Panc1 (cell line): ENCODE results near the gene SNRNP48. TPM values are rescaled to one million over a fixed set of nuclear protein-coding genes. Genes with fewer than 3 reads are reported as not detected.

Experiments used
- ATAC-seq: fragments of 200-7000 bp; cut with Tn5 transposase; 2 replicates; pipeline ENCODE4 v1.9.1; 2020; ENCODE audit warnings: mild to moderate bottlenecking, moderate library complexity
- BruUV-seq: library from RNA; stranded (reverse); fragments of 400-500 nt; replicated peaks from 2 replicates; lab custom pipeline; 2021; lab: Mats Ljungman, UMichigan
- CTCF ChIA-PET: fragments of 300-600 bp; sonication (Branson Sonifier 250); formaldehyde crosslinking; loops from one replicate; lab custom pipeline; 2022; ENCODE audit warnings: antibody characterized with exemption; lab: Charles Lee
- POLR2A ChIA-PET: fragments of 300-600 bp; sonication (Branson Sonifier 250); formaldehyde crosslinking; loops from one replicate; lab custom pipeline; 2022; ENCODE audit warnings: antibody characterized with exemption; lab: Charles Lee
- DNase-seq: peaks from one replicate; pipeline ENCODE4 v3.0.0-alpha.2; 2010; ENCODE audit warnings: low read depth, low spot score
- H3K27ac ChIP-seq: 2 replicates; pipeline ENCODE4 v1.5.1; 2011; ENCODE audit warnings: mild to moderate bottlenecking, low read length, inconsistent platforms
- H3K27me3 ChIP-seq: fragments of 200-500 bp; sonication (Bioruptor generic); 2 replicates; pipeline ENCODE4 v1.6.0; 2014; ENCODE audit warnings: low read length, inconsistent platforms; ENCODE audit not compliant: control insufficient read depth, insufficient read depth
- H3K36me3 ChIP-seq: fragments of 200-500 bp; sonication (Bioruptor generic); 2 replicates; pipeline ENCODE4 v1.5.1; 2014; ENCODE audit warnings: inconsistent platforms, mild to moderate bottlenecking, low read length, moderate library complexity; ENCODE audit not compliant: control insufficient read depth, insufficient read depth
- H3K4me1 ChIP-seq: 2 replicates; pipeline ENCODE4 v1.5.1; 2011; ENCODE audit warnings: inconsistent platforms, mild to moderate bottlenecking, low read length, moderate library complexity; ENCODE audit not compliant: control insufficient read depth, insufficient read depth
- H3K4me3 ChIP-seq, 2 experiments: 2 replicates each; pipeline ENCODE4 v1.5.1; 2011 to 2012; ENCODE audit warnings: low read depth in 2 of 2, low read length in 2 of 2, mild to moderate bottlenecking in 2 of 2, inconsistent platforms in 1 of 2, moderate library complexity in 1 of 2
- H3K9me3 ChIP-seq: fragments of 200-500 bp; sonication (Bioruptor generic); 2 replicates; pipeline ENCODE4 v1.5.1; 2014; ENCODE audit warnings: low read depth, mild to moderate bottlenecking, inconsistent platforms, low read length, moderate library complexity; ENCODE audit not compliant: control insufficient read depth, insufficient read depth
- CTCF ChIP-seq: fragments of 450-650 bp; IDR thresholded peaks from 2 replicates; pipeline ENCODE4 v1.5.1; 2017; ENCODE audit warnings: mild to moderate bottlenecking
- POLR2AphosphoS5 ChIP-seq: IDR thresholded peaks from 2 replicates; pipeline ENCODE4 v1.6.1; 2012; ENCODE audit warnings: mild to moderate bottlenecking, low read depth, low read length, moderate library complexity
- SIN3A ChIP-seq: IDR thresholded peaks from 2 replicates; pipeline ENCODE4 v1.6.1; 2012; ENCODE audit warnings: low read depth, mild to moderate bottlenecking, low read length, moderate library complexity, borderline replicate concordance; ENCODE audit not compliant: insufficient read depth
- TCF7L2 ChIP-seq: IDR thresholded peaks from 2 replicates; pipeline ENCODE4 v1.6.1; 2011; ENCODE audit warnings: mild to moderate bottlenecking, low read depth, low read length, inconsistent platforms
- in situ Hi-C: cut with HindIII; loops from 2 replicates; pipeline ENCODE4 v1.10.0; 2016; ENCODE audit warnings: low sequenced_read_pairs, low pct_unique_long_range_greater_than_20kb
- intact Hi-C: fragments of 100-400 bp; cut with micrococcal nuclease; formaldehyde crosslinking; loops from one replicate; pipeline ENCODE4 v1.10.0; 2022; ENCODE audit not compliant: unreplicated experiment
- total RNA-seq: library from RNA; stranded (reverse); gene quantifications from one replicate; pipeline ENCODE4 v1.2.1, GENCODE V29; 2021; ENCODE audit not compliant: unreplicated experiment
- TF ChIP-seq, protein P1 (sequence below), 2 experiments: IDR thresholded peaks; 2 replicates each; pipeline ENCODE4 v1.6.1; 2011 to 2012; ENCODE audit warnings: low read depth in 2 of 2, control low read depth in 1 of 2, low read length in 1 of 2, mild to moderate bottlenecking in 1 of 2, moderate library complexity in 1 of 2; ENCODE audit not compliant: insufficient read depth in 1 of 2

SNRNP48 gene
- total RNA-seq, 1 experiment from 2014 or later = 10.7 TPM

- intact Hi-C loops (no loop called here), in situ Hi-C loops (no loop called here)
- no peak for ATAC-seq
- Histone ChIP-seq H3K36me3 (no peaks in the 10 kb centered on the region), H3K4me3 (no peak overlapping the region), H3K4me1 (peaks cover 4% of the 10 kb centered on the region), H3K9me3 (no peaks in the 10 kb centered on the region), H3K27ac (no peak overlapping the region), H3K27me3 (peaks cover under 1% of the 10 kb centered on the region; the same call in 1 of the 2 replicates)
- TF ChIP-seq POLR2AphosphoS5 (no peak), TCF7L2 (no peak), SIN3A (no peak)
- DNase-seq = no peak
- BruUV-seq = no TSS peak
- POLR2A ChIA-PET = no interaction called here
- CTCF ChIA-PET = no interaction called here
Observed at GRCh38 chr6:7550433-7550801, 39.6 kb upstream of the SNRNP48 start.

DNA sequence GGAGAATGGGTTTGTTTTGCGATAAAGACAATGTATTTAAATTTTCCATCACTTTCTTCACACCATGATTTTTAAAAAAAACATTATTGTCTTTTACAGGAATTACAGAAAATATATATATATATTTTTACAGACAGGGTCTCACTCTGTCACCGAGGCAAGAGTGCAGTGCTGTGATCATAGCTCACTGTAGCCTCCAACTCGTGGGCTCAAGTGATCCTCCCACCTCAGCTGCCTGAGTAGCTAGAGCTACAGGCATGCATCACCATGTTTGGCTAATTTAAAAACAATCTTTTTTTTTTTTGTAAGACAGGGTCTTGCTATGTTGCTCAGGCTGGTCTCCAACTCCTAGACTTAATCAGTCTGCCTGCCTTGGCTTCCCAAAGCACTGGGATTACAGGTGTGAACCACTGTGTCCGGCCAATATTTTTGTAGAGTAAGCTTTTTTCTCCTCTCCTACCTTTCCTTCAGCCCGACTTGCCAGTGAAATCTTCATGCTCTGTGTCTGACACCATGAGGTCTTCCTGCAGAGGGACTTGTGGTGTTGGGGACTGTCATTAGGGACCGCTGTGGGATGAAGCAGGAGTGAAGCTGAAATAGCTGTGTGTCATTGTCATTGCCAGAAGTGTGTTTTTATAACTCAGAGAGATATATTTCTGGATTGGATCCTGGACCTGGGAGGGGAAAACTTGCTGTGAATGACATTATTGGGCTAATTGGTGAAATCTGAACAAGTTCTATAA is 35.3 kb upstream of the SNRNP48 start:
- intact Hi-C loops (no loop called here), in situ Hi-C loops (no loop called here)
- H3K27me3 ChIP-seq = peaks cover 7% of the 10 kb centered on the region
- no peaks in the 10 kb centered on the region for H3K36me3 ChIP-seq
- no peaks in the 10 kb centered on the region; the same call in 1 of the 2 replicates for H3K4me1 ChIP-seq
- ChIA-PET CTCF (interaction anchor here (0.6 to 0.7 kb wide), 2 partner anchors 16 to 153 kb away, joined by 3 to 5 read pairs; no protein-coding TSS in a partner anchor), POLR2A (interaction anchor here (0.7 kb wide), 1 partner anchor 36 kb away, joined by 3 read pairs; no protein-coding TSS in a partner anchor)
- no peak overlapping the region for H3K4me3 ChIP-seq
- H3K9me3 ChIP-seq = no peaks in the 10 kb centered on the region
- ATAC-seq (no peak), DNase-seq (no peak)
- no TSS peak for BruUV-seq
- no peak overlapping the region for H3K27ac ChIP-seq
- TF ChIP-seq POLR2AphosphoS5 (no peak), SIN3A (no peak), CTCF (no peak), TCF7L2 (no peak)
- TF ChIP-seq, protein P1, sequence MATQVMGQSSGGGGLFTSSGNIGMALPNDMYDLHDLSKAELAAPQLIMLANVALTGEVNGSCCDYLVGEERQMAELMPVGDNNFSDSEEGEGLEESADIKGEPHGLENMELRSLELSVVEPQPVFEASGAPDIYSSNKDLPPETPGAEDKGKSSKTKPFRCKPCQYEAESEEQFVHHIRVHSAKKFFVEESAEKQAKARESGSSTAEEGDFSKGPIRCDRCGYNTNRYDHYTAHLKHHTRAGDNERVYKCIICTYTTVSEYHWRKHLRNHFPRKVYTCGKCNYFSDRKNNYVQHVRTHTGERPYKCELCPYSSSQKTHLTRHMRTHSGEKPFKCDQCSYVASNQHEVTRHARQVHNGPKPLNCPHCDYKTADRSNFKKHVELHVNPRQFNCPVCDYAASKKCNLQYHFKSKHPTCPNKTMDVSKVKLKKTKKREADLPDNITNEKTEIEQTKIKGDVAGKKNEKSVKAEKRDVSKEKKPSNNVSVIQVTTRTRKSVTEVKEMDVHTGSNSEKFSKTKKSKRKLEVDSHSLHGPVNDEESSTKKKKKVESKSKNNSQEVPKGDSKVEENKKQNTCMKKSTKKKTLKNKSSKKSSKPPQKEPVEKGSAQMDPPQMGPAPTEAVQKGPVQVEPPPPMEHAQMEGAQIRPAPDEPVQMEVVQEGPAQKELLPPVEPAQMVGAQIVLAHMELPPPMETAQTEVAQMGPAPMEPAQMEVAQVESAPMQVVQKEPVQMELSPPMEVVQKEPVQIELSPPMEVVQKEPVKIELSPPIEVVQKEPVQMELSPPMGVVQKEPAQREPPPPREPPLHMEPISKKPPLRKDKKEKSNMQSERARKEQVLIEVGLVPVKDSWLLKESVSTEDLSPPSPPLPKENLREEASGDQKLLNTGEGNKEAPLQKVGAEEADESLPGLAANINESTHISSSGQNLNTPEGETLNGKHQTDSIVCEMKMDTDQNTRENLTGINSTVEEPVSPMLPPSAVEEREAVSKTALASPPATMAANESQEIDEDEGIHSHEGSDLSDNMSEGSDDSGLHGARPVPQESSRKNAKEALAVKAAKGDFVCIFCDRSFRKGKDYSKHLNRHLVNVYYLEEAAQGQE (IDR thresholded peaks at IDR 0.05; ENCODE audit: insufficient read depth in 1 of 2, low read depth in 2 of 2, low read length in 1 of 2) = no peak

- ChIA-PET CTCF (no interaction called here), POLR2A (no interaction called here)
- intact Hi-C loops (no loop called here), in situ Hi-C loops (no loop called here)
- Histone ChIP-seq H3K4me3 (no peak overlapping the region), H3K9me3 (no peaks in the 10 kb centered on the region), H3K4me1 (no peaks in the 10 kb centered on the region; the same call in 1 of the 2 replicates), H3K27me3 (peaks cover 8% of the 10 kb centered on the region), H3K36me3 (no peaks in the 10 kb centered on the region), H3K27ac (no peak overlapping the region)
- ATAC-seq (no peak), DNase-seq (no peak)
- no TSS peak for BruUV-seq
- no peak for TF ChIP-seq TCF7L2
- TF ChIP-seq, protein P1 (IDR thresholded peaks at IDR 0.05; ENCODE audit: insufficient read depth in 1 of 2, low read depth in 2 of 2, low read length in 1 of 2) = no peak
- no peak for TF ChIP-seq POLR2AphosphoS5
- TF ChIP-seq CTCF = no peak
- TF ChIP-seq SIN3A = no peak
Observed at GRCh38 chr6:7555671-7556070, 34.3 kb upstream of the SNRNP48 start.
